Kidney epithelial cell (primary cell): ENCODE measurements around the gene PLB1. TPM values are rescaled to one million over a fixed set of nuclear protein-coding genes. Genes with fewer than 3 reads are reported as not detected.

Experiments used
- DNase-seq: peaks from one replicate; pipeline ENCODE4 v3.0.0-alpha.2; 2010; ENCODE audit warnings: low read depth
- H3K27me3 ChIP-seq: 2 replicates; pipeline ENCODE4 v1.6.0; 2011; ENCODE audit warnings: low read length; ENCODE audit not compliant: control insufficient read depth, insufficient read depth
- H3K36me3 ChIP-seq: 2 replicates; pipeline ENCODE4 v1.5.1; 2011; ENCODE audit warnings: low read length; ENCODE audit not compliant: control insufficient read depth, insufficient read depth
- H3K4me3 ChIP-seq: 2 replicates; pipeline ENCODE4 v1.5.1; 2011; ENCODE audit warnings: low read depth, mild to moderate bottlenecking, control low read depth, low read length
- CTCF ChIP-seq: IDR thresholded peaks from 2 replicates; pipeline ENCODE4 v1.5.1; 2011; ENCODE audit warnings: mild to moderate bottlenecking, moderate library complexity, low read length, control low read depth, inconsistent platforms; ENCODE audit not compliant: insufficient read depth, poor library complexity, severe bottlenecking
- total RNA-seq: library from RNA; depleted of rRNA; stranded (reverse); fragments of >200 nt; gene quantifications from 2 replicates; pipeline ENCODE4 v1.2.3, GENCODE V29; 2015

The PLB1 gene
- total RNA-seq, 1 donor from 2014 or later: 0.25 TPM

- no peak for DNase-seq
- TF ChIP-seq CTCF: no peak
- Histone ChIP-seq H3K4me3 (no peak overlapping the region), H3K27me3 (no peaks in the 10 kb centered on the region), H3K36me3 (no peaks in the 10 kb centered on the region)
Measured at GRCh38 chr2:28636491-28636890, 140.6 kb downstream of the PLB1 start.

- TF ChIP-seq CTCF: no peak
- Histone ChIP-seq H3K4me3 (no peak overlapping the region), H3K27me3 (no peaks in the 10 kb centered on the region), H3K36me3 (no peaks in the 10 kb centered on the region)
- DNase-seq: no peak
Measured at GRCh38 chr2:28637066-28638047, 141.5 kb downstream of the PLB1 start.

- Histone ChIP-seq H3K36me3 (no peaks in the 10 kb centered on the region), H3K4me3 (no peak overlapping the region), H3K27me3 (no peaks in the 10 kb centered on the region)
- no peak for TF ChIP-seq CTCF
- DNase-seq: no peak
Measured at GRCh38 chr2:28638102-28638501, 142.2 kb downstream of the PLB1 start.

- Histone ChIP-seq H3K4me3 (no peak overlapping the region), H3K36me3 (no peaks in the 10 kb centered on the region), H3K27me3 (no peaks in the 10 kb centered on the region)
- DNase-seq: no peak
- no peak for TF ChIP-seq CTCF
Measured at GRCh38 chr2:28639092-28639691, 143.3 kb downstream of the PLB1 start.

- no peaks in the 10 kb centered on the region for H3K36me3 ChIP-seq
- H3K27me3 ChIP-seq: no peaks in the 10 kb centered on the region
- no peak overlapping the region for H3K4me3 ChIP-seq
- TF ChIP-seq CTCF: no peak
- DNase-seq: peak; percentile 74
Measured at GRCh38 chr2:28639836-28640235, 144.0 kb downstream of the PLB1 start.
